BLaER1 (cell line): ENCODE data around the gene NRN1L.

Experiments used
- H3K27ac ChIP-seq: shearing (Covaris generic); formaldehyde crosslinking; 2 replicates; pipeline ENCODE4 v1.8.1; 2022
- H3K27me3 ChIP-seq: shearing (Covaris generic); formaldehyde crosslinking; 2 replicates; pipeline ENCODE4 v1.8.1; 2022
- H3K36me3 ChIP-seq: shearing (Covaris generic); formaldehyde crosslinking; 2 replicates; pipeline ENCODE4 v1.8.1; 2022
- H3K4me1 ChIP-seq: shearing (Covaris generic); formaldehyde crosslinking; 2 replicates; pipeline ENCODE4 v1.8.1; 2022
- H3K4me2 ChIP-seq: shearing (Covaris generic); formaldehyde crosslinking; 2 replicates; pipeline ENCODE4 v1.8.1; 2022
- H3K4me3 ChIP-seq: shearing (Covaris generic); formaldehyde crosslinking; 2 replicates; pipeline ENCODE4 v1.8.1; 2022
- H3K9ac ChIP-seq: shearing (Covaris generic); formaldehyde crosslinking; 2 replicates; pipeline ENCODE4 v1.8.1; 2022
- H3K9me3 ChIP-seq: shearing (Covaris generic); formaldehyde crosslinking; 2 replicates; pipeline ENCODE4 v1.8.1; 2022
- H4K20me1 ChIP-seq: shearing (Covaris generic); formaldehyde crosslinking; 2 replicates; pipeline ENCODE4 v1.8.1; 2022
- Cebpa-rat ChIP-seq: shearing (Covaris generic); IDR thresholded peaks from 2 replicates; pipeline ENCODE4 v1.8.1; 2022

Gene NRN1L

GRCh38 chr16:67924140-67924906 is 39.6 kb downstream of the NRN1L start:
- TF ChIP-seq Cebpa-rat: no peak
- Histone ChIP-seq H3K27me3 (no peaks in the 10 kb centered on the region), H3K36me3 (peaks cover 53% of the 10 kb centered on the region), H3K9ac (no peak overlapping the region), H3K4me2 (peak overlapping the region; percentile 91), H4K20me1 (peaks cover 97% of the 10 kb centered on the region), H3K27ac (peak overlapping the region; percentile 68), H3K9me3 (no peaks in the 10 kb centered on the region), H3K4me1 (peaks cover 99% of the 10 kb centered on the region), H3K4me3 (no peak overlapping the region)

- Histone ChIP-seq H3K27me3 (no peaks in the 10 kb centered on the region), H3K4me2 (peak overlapping the region; percentile 91), H4K20me1 (peaks cover 83% of the 10 kb centered on the region), H3K4me1 (peaks cover 87% of the 10 kb centered on the region), H3K9ac (peak overlapping the region; percentile 73), H3K4me3 (peak overlapping the region; percentile 47), H3K27ac (peak overlapping the region; percentile 82), H3K36me3 (peaks cover 64% of the 10 kb centered on the region), H3K9me3 (no peaks in the 10 kb centered on the region)
- no peak for TF ChIP-seq Cebpa-rat
These were observed 41.6 kb downstream of the NRN1L start for GRCh38 chr16:67926181-67926750.

GRCh38 chr16:67927131-67927941 is 42.7 kb downstream of the NRN1L start:
- H3K36me3 ChIP-seq: peaks cover 70% of the 10 kb centered on the region
- no peaks in the 10 kb centered on the region for H3K27me3 ChIP-seq
- H3K4me1 ChIP-seq: peaks cover 77% of the 10 kb centered on the region
- H3K27ac ChIP-seq: peak overlapping the region; percentile 82
- no peaks in the 10 kb centered on the region for H3K9me3 ChIP-seq
- peak overlapping the region; percentile 47; the same call in 1 of the 2 replicates for H3K4me3 ChIP-seq
- H3K9ac ChIP-seq: peak overlapping the region; percentile 73
- peaks cover 82% of the 10 kb centered on the region for H4K20me1 ChIP-seq
- peak overlapping the region; percentile 91 for H3K4me2 ChIP-seq
- TF ChIP-seq Cebpa-rat: no peak

- Histone ChIP-seq H3K4me1 (peaks cover 68% of the 10 kb centered on the region), H3K36me3 (peaks cover 70% of the 10 kb centered on the region), H3K9ac (no peak overlapping the region), H3K9me3 (no peaks in the 10 kb centered on the region), H3K27me3 (no peaks in the 10 kb centered on the region), H3K27ac (peak overlapping the region; percentile 82), H4K20me1 (peaks cover 78% of the 10 kb centered on the region), H3K4me3 (no peak overlapping the region), H3K4me2 (peak overlapping the region; percentile 91)
- TF ChIP-seq Cebpa-rat: no peak
These were observed 43.5 kb downstream of the NRN1L start for GRCh38 chr16:67928147-67928546.

GRCh38 chr16:67928561-67929364 is 44.1 kb downstream of the NRN1L start:
- H3K4me1 ChIP-seq: peaks cover 62% of the 10 kb centered on the region
- no peaks in the 10 kb centered on the region for H3K27me3 ChIP-seq
- H3K9ac ChIP-seq: peak overlapping the region; percentile 40; the same call in 1 of the 2 replicates
- H3K4me2 ChIP-seq: peak overlapping the region; percentile 91
- peaks cover 69% of the 10 kb centered on the region for H3K36me3 ChIP-seq
- H3K27ac ChIP-seq: peak overlapping the region; percentile 82
- H4K20me1 ChIP-seq: peaks cover 75% of the 10 kb centered on the region
- H3K4me3 ChIP-seq: no peak overlapping the region
- no peak for TF ChIP-seq Cebpa-rat
- no peaks in the 10 kb centered on the region for H3K9me3 ChIP-seq

- H4K20me1 ChIP-seq: peaks cover 77% of the 10 kb centered on the region
- H3K36me3 ChIP-seq: peaks cover 78% of the 10 kb centered on the region
- H3K9ac ChIP-seq: no peak overlapping the region
- TF ChIP-seq Cebpa-rat: no peak
- H3K4me1 ChIP-seq: peaks cover 56% of the 10 kb centered on the region
- no peak overlapping the region for H3K4me3 ChIP-seq
- H3K27ac ChIP-seq: no peak overlapping the region
- no peaks in the 10 kb centered on the region for H3K9me3 ChIP-seq
- H3K27me3 ChIP-seq: no peaks in the 10 kb centered on the region
- H3K4me2 ChIP-seq: no peak overlapping the region
These were observed 45.5 kb downstream of the NRN1L start for GRCh38 chr16:67930191-67930590.

- Histone ChIP-seq H3K4me3 (no peak overlapping the region), H3K27me3 (no peaks in the 10 kb centered on the region), H3K4me2 (no peak overlapping the region), H3K36me3 (peaks cover 81% of the 10 kb centered on the region), H4K20me1 (peaks cover 76% of the 10 kb centered on the region), H3K27ac (no peak overlapping the region), H3K9me3 (no peaks in the 10 kb centered on the region), H3K4me1 (peaks cover 56% of the 10 kb centered on the region), H3K9ac (no peak overlapping the region)
- no peak for TF ChIP-seq Cebpa-rat
These were observed 46.1 kb downstream of the NRN1L start for GRCh38 chr16:67930678-67931211.

- Histone ChIP-seq H4K20me1 (peaks cover 65% of the 10 kb centered on the region), H3K27ac (no peak within 1 kb of the TSS), H3K4me2 (no peak within 1 kb of the TSS), H3K9ac (0 out of 2 replicates have a peak within 1 kb of the TSS, but pooled peaks have one; percentile 10), H3K27me3 (no peaks in the 10 kb centered on the region), H3K4me1 (peaks cover 46% of the 10 kb centered on the region), H3K9me3 (no peaks in the 10 kb centered on the region), H3K4me3 (no peak within 1 kb of the TSS), H3K36me3 (peaks cover 81% of the 10 kb centered on the region)
- no peak for TF ChIP-seq Cebpa-rat
These were observed 47.2 kb downstream of the NRN1L start, which contains the start of gene CTRL for GRCh38 chr16:67931712-67932461. Gene CTRL (minus strand): TSS chr16:67931862. CDS start chr16:67931852, 10 bp downstream.
